Prostate gland (tissue), 2 donors: ENCODE measurements around the gene USP9Y. TPM values are rescaled to one million over a fixed set of nuclear protein-coding genes. Genes with fewer than 3 reads are reported as not detected.
"Not testable (repeated sequence)": the region's sequence is repeated elsewhere in the genome, so short reads cannot be mapped to it uniquely, and the experiment has no call there.

ENCODE experiments used
- DNase-seq: peaks from one replicate; pipeline ENCODE4 v3.0.0-alpha.2; 2019; ENCODE audit warnings: low spot score
- H3K27ac ChIP-seq, 2 donors: fragments of 200-600 bp; sonication (generic); 2 replicates each; pipeline ENCODE4 v1.5.1; 2017 to 2019
- H3K27me3 ChIP-seq: fragments of 200-600 bp; sonication (generic); replicated peaks from 2 replicates; pipeline ENCODE4 v1.5.1; 2019; ENCODE audit not compliant: insufficient read depth
- H3K36me3 ChIP-seq, 2 donors: fragments of 200-600 bp; sonication (generic); 1 replicate in 1 of 2; 2 replicates in 1 of 2; pipeline versions ENCODE4 v1.5.1 to v1.8.1; 2017 to 2019
- H3K4me1 ChIP-seq: fragments of 200-600 bp; sonication (generic); replicated peaks from 2 replicates; pipeline ENCODE4 v1.5.1; 2019
- H3K4me3 ChIP-seq, 2 donors: fragments of 200-600 bp; sonication (generic); 2 replicates each; pipeline ENCODE4 v1.5.1; 2017 to 2019
- H3K9me3 ChIP-seq: fragments of 200-600 bp; sonication (generic); 2 replicates; pipeline ENCODE4 v1.5.1; 2017
- POLR2A ChIP-seq: fragments of 450-650 bp; IDR thresholded peaks from one replicate; pipeline ENCODE4 v1.6.1; 2016; ENCODE audit warnings: antibody characterized with exemption, mild to moderate bottlenecking
- POLR2AphosphoS5 ChIP-seq: sonication (generic); formaldehyde crosslinking; IDR thresholded peaks from one replicate; pipeline ENCODE4 v1.6.1; 2017; ENCODE audit warnings: antibody characterized with exemption
- WGBS: methylation state at CpG from one replicate; pipeline ENCODE4 v1.1.5; 2018; 5-methylcytosine and 5-hydroxymethylcytosine counted together
- intact Hi-C: fragments of 100-400 bp; cut with DNase I; formaldehyde crosslinking; loops from one replicate; pipeline ENCODE4 v1.14.2; 2022
- total RNA-seq, 2 donors: library from RNA; depleted of rRNA; stranded (reverse); fragments of >200 nt; gene quantifications; one replicate each; pipeline ENCODE4 v1.1.0, GENCODE V29; 2016
- TF ChIP-seq, protein P1 (sequence below), 4 experiments: fragments of 200-600 bp in 2 of 4; fragments of 450-650 bp in 2 of 4; sonication (generic) in 2 of 4; IDR thresholded peaks; 1 replicate in 3 of 4; 2 replicates in 1 of 4; pipeline ENCODE4 v1.5.1; 2016 to 2019; ENCODE audit warnings: antibody characterized with exemption in 4 of 4, mild to moderate bottlenecking in 2 of 4, moderate library complexity in 2 of 4

Gene USP9Y
- total RNA-seq, 2 donors from 2014 or later = 28.2 to 33.9 TPM

- WGBS = 1% methylated on average over 31 of the region's 40 CpGs
- intact Hi-C loops = loop anchor here (10.0 kb wide), 1 partner anchor 242 kb away; the partner anchor contains the start of gene DDX3Y
- Histone ChIP-seq H3K36me3 (no peaks in the 10 kb centered on the region), H3K4me1 (no peaks in the 10 kb centered on the region), H3K27me3 (no peaks in the 10 kb centered on the region), H3K9me3 (no peaks in the 10 kb centered on the region), H3K27ac (peak overlapping the region; percentile 84 to 87), H3K4me3 (peak overlapping the region; percentile 45 to 46)
- TF ChIP-seq POLR2A = peak; percentile 30
- peak; percentile 3 for TF ChIP-seq POLR2AphosphoS5
- TF ChIP-seq, protein P1, sequence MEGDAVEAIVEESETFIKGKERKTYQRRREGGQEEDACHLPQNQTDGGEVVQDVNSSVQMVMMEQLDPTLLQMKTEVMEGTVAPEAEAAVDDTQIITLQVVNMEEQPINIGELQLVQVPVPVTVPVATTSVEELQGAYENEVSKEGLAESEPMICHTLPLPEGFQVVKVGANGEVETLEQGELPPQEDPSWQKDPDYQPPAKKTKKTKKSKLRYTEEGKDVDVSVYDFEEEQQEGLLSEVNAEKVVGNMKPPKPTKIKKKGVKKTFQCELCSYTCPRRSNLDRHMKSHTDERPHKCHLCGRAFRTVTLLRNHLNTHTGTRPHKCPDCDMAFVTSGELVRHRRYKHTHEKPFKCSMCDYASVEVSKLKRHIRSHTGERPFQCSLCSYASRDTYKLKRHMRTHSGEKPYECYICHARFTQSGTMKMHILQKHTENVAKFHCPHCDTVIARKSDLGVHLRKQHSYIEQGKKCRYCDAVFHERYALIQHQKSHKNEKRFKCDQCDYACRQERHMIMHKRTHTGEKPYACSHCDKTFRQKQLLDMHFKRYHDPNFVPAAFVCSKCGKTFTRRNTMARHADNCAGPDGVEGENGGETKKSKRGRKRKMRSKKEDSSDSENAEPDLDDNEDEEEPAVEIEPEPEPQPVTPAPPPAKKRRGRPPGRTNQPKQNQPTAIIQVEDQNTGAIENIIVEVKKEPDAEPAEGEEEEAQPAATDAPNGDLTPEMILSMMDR (IDR thresholded peaks at IDR 0.05) = no peak
- peak; percentile 54 for DNase-seq
Observed at GRCh38 chrY:12662745-12663591, 38.1 kb upstream of the USP9Y start.

GRCh38 chrY:12663845-12664244, 37.2 kb upstream of the USP9Y start:
- not testable (repeated sequence) for DNase-seq, H3K9me3 ChIP-seq, H3K27me3 ChIP-seq, H3K4me1 ChIP-seq, H3K36me3 ChIP-seq
- Histone ChIP-seq H3K4me3 (peak overlapping the region; percentile 45 to 46), H3K27ac (peak overlapping the region; percentile 84 to 87)
- WGBS = 39% methylated on average over 20 of the region's 20 CpGs
- intact Hi-C loops = loop anchor here (10.0 kb wide), 1 partner anchor 241 kb away; the partner anchor contains the start of gene DDX3Y

- TF ChIP-seq POLR2A = no peak
- no peak for TF ChIP-seq POLR2AphosphoS5
- TF ChIP-seq, protein P1 (IDR thresholded peaks at IDR 0.05) = no peak
- Histone ChIP-seq H3K4me1 (no peaks in the 10 kb centered on the region), H3K9me3 (no peaks in the 10 kb centered on the region), H3K36me3 (no peaks in the 10 kb centered on the region), H3K4me3 (no peak overlapping the region), H3K27me3 (no peaks in the 10 kb centered on the region), H3K27ac (no peak overlapping the region)
- DNase-seq = no peak
- 83% methylated on average over 2 of the region's 2 CpGs for WGBS
- intact Hi-C loops = no loop called here
Observed at GRCh38 chrY:12678111-12678510, 22.9 kb upstream of the USP9Y start.

GRCh38 chrY:12681535-12681934, 19.5 kb upstream of the USP9Y start:
- WGBS = 27% methylated on average over 2 of the region's 2 CpGs
- H3K27me3 ChIP-seq = no peaks in the 10 kb centered on the region
- DNase-seq = no peak
- H3K27ac ChIP-seq = no peak overlapping the region
- intact Hi-C loops = no loop called here
- no peak overlapping the region for H3K4me3 ChIP-seq
- no peaks in the 10 kb centered on the region for H3K36me3 ChIP-seq
- no peaks in the 10 kb centered on the region for H3K9me3 ChIP-seq
- no peaks in the 10 kb centered on the region for H3K4me1 ChIP-seq
- no peak for TF ChIP-seq POLR2AphosphoS5
- TF ChIP-seq, protein P1 (IDR thresholded peaks at IDR 0.05) = no peak
- no peak for TF ChIP-seq POLR2A

DNA sequence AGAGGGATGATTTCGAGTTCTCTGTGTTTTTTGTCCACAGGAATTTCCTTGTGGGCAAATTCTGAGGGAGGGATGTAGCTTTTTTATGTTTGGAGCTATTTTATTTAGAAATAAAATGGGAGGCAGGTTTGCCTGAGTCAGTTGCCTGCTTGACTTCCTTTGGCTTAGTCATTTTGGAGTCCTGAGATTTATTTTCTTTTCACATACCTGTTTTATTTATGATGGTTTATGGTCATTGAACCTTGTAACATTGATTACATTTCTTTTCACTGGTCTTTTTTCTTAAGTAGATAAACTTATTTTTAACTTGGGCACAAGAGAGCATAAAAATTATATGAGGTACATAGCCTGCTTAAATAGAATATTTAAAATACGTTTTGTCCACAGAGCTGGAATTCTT, 12.7 kb upstream of the USP9Y start:
- Histone ChIP-seq H3K4me1 (no peaks in the 10 kb centered on the region), H3K27ac (no peak overlapping the region), H3K27me3 (no peaks in the 10 kb centered on the region), H3K36me3 (no peaks in the 10 kb centered on the region), H3K9me3 (no peaks in the 10 kb centered on the region), H3K4me3 (no peak overlapping the region)
- no peak for TF ChIP-seq POLR2A
- TF ChIP-seq, protein P1 (IDR thresholded peaks at IDR 0.05) = no peak
- peak; percentile 10 for TF ChIP-seq POLR2AphosphoS5
- no peak for DNase-seq
- intact Hi-C loops = no loop called here
- 20% methylated on average over 2 of the region's 2 CpGs for WGBS
